Renal cortical epithelial cell (primary cell): ENCODE measurements around the gene GABPB1. TPM values are rescaled to one million over a fixed set of nuclear protein-coding genes. Genes with fewer than 3 reads are reported as not detected.

Source experiments
- DNase-seq: peaks from one replicate; pipeline ENCODE4 v3.0.0-alpha.2; 2011; ENCODE audit warnings: low read depth
- total RNA-seq: library from RNA; depleted of rRNA; stranded (reverse); fragments of >200 nt; gene quantifications from 2 replicates; pipeline ENCODE4 v1.2.3, GENCODE V29; 2014

GABPB1 gene
- total RNA-seq, 1 donor from 2014 or later = 36.6 TPM

DNA sequence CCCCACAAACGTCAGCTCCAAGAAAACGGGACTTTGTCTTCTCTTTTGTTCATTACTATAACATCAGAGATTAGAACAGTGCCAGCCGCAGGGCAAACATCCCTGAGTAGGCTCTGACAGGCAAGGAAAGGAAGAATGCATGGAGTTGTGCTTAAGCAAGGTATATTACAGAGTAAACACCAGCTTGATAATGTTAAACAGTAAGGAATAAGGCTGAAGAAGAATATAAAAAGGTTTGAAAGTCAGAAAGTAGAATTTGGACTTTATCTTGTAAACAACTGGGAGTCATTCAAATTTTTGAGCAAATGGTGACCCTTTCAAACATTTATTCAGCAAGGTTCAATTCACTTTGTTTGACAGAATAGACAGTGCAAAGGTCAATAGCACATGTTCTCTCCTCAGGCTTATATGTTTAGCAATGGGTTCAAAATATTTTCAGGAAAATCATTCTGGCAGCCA lies 11.0 kb downstream of the GABPB1 start:
- no peak for DNase-seq

GRCh38 chr15:50341616-50342136 lies 13.3 kb downstream of the GABPB1 start:
- DNase-seq = no peak

DNA sequence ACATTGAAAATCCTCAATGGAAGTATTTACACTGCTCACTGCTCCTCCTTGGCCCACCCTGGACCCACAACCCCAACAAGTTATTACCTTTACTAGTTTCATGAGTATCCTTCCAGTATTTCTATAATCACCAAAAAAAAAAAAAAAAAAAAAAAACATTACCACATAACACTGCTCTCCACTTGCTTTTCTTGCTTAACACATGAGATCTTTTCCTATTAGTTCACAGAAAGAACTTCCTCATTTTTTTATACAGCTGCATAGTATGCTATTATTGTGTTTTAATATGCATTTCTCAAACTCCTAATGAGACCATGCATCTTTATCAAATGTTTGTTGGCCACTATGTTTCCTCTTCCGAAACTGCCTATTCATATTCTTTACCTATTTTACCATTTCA lies 14.6 kb downstream of the GABPB1 start:
- DNase-seq = no peak

DNA sequence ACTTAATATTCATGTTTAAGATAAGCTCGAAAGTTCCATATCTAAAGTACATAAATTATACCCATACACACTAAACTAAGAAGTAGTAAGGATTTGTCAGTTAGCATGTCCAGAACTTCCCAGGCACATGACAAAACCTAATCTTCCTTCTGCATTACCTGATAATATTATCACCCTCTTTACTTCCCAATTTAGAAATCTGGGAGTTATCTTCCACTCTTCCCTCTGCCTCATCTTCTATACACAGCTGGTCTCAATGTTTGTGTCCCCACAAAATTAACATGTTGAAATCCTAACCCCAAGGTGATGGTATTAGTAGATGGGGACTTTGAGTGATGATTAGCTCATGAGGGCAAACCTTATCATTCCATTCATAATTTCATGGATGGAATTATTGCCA lies 15.3 kb downstream of the GABPB1 start:
- no peak for DNase-seq

GRCh38 chr15:50335251-50335650 lies 19.7 kb downstream of the GABPB1 start:
- no peak for DNase-seq

GRCh38 chr15:50333229-50333628 lies 21.8 kb downstream of the GABPB1 start:
- no peak for DNase-seq

DNA sequence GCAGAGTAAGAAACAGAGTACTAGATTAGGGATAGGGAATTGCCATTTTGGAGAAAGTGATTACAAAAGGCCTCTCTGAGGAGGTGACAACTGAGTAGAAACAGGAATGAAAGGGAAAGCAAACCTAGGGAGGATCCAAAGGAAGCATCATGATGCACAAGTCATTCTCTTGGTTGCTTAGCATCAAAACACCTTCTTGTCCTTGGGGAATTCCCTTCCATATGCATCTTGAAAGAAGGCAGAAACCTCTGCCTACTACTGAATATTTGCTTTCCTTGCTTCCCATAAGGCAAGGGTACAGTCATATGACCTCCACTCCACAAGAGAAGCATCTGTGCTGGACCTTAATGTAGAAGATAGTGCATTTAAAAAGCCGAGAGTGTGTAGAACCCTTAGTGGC lies 24.1 kb downstream of the GABPB1 start:
- DNase-seq = peak; percentile 22

GRCh38 chr15:50328116-50328515 lies 26.9 kb downstream of the GABPB1 start:
- no peak for DNase-seq

- DNase-seq = no peak
Observed at GRCh38 chr15:50321680-50322210, 33.3 kb downstream of the GABPB1 start.

GRCh38 chr15:50320504-50320903 lies 34.5 kb downstream of the GABPB1 start:
- DNase-seq = no peak

DNA sequence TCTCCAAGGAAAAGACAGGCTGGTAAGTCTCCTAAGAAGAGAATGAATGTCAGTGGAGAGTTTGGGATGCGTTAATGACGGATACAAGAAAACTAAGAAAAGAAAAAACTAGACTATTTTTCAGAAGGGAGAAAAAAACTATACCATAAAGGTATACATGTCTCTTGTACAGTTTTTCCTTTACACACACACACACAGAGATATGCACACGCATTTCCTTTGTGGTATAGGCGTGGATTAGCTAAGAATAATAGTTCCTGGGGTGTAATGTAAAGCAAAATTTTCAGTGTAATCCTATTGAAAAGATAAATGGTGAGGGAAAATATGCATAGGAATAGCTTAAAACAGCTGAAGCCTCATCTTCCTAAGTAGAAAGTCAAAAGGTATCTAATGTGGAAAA lies 36.3 kb downstream of the GABPB1 start:
- DNase-seq = no peak

GRCh38 chr15:50315814-50316630 lies 39.0 kb downstream of the GABPB1 start:
- peak; percentile 57 for DNase-seq

DNA sequence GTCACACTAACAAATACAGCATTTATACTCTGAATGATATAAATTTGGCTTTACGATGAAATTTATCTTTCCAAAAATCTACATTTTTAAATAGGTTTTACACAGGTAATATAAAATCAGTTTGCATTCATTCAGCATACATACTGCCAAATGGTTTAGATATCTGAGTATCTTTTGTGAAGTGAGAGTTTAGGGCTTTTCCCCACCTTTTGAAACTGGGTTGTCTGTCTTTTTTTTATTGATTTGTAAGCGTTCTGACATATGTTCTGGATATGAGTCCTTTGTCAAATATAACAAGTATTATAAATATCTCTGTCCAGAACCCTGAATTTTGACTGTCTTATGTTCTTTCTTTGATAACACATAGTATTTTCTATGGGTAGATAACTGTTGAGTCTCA lies 42.4 kb downstream of the GABPB1 start:
- DNase-seq = no peak

- DNase-seq = no peak
Observed at GRCh38 chr15:50307799-50308198, 47.2 kb downstream of the GABPB1 start.

GRCh38 chr15:50304836-50305235 lies 50.2 kb downstream of the GABPB1 start:
- no peak for DNase-seq

DNA sequence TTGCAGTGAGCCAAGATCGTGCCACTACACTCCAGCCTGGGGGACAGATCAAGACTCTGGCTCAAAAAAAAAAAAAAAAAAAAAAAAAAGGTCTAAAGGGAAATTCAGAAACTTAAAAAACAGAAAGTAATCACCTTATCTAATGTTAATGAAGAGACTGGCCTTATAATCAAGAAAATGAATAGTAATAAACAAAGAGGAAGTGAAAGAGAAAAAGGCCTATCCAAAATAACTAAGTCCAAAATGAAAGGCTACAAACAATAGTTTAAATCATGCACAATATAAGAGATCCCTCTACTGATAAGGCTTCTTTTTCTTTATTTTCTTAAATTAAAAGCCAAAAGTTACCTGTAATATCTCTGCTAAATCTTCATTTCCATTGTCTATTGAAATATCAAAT lies 52.4 kb downstream of the GABPB1 start:
- no peak for DNase-seq

- no peak for DNase-seq
Observed at GRCh38 chr15:50298340-50298739, 56.7 kb downstream of the GABPB1 start.

- DNase-seq = no peak
Observed at GRCh38 chr15:50295966-50296365, 59.0 kb downstream of the GABPB1 start.

- no peak for DNase-seq
Observed at GRCh38 chr15:50289749-50290148, 65.2 kb downstream of the GABPB1 start.

DNA sequence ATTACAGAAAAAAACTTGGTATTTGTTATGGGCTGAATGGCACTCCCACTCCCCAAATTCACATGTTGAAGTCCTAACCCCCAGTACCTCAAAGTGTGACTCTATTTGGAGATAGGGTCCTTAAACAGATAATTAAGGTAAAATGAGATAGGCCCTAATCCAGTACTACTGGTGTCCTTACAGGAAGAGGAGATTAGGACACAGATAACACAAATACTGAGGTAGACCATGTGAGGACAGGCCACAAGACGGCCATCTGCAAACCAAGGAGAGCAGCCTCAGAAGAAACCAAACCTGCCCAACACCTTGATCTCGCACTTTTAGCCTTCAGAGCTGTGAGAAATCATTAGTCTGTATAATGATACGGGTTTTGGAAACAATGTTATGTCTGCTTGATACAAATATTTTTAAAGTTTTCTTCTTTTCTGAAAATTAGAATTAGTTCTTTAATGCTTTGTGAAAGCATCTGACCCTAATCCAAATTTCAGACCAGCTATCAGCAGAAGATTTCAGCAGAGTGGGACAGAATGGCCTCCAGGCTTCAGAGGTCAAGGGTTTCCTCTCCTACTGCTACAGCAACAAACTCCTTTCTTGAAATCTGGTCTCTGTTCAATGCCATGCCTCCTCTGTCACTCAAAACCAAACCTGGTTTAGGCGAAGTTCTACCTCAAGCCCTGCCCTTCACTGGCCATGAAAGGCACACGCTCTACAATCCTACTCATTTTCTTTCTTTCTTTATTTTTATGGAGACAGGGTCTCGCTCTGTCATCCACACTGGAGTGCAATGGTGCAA lies 67.5 kb downstream of the GABPB1 start:
- no peak for DNase-seq

- no peak for DNase-seq
Observed at GRCh38 chr15:50281427-50281826, 73.6 kb downstream of the GABPB1 start.

DNA sequence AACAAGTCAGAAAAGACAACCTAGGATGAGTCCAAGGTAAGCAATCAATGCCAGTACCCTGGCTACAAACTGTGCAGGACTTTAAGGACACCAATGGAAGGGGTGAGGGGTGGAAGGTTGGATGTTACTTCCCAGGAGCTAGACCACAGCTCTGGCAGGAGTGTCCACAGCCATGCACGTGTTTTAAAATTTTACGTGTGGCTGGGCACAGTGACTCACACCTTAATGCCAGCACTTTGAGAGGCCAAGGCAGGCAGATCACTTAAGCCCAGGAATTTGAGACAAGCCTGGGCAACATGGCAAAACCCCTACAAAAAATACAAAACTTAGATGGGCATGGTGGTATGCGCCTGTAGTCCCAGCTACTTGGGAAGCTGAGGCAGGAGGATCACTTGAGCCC lies 74.7 kb downstream of the GABPB1 start:
- DNase-seq = peak; percentile 80

DNA sequence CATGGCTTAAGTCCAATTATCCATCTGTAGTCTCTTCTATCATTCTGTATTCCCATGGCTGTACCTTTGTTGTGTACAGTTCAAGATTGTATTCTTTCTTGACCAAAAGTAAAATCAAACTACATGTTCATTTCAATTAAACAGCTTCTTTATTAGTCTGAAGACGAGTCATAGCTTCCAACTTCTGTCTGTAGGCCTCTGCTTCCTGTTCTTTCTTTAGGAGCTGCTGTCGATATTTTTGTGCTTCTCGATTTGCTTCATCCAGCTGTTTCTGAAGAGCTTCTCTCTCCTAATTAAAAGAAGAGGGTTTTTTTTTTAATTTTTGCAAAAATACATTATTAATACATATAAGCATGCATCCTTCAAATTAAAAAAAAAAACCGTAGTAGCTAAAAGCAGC lies 76.5 kb downstream of the GABPB1 start:
- DNase-seq = no peak
